ENCODE results near the gene SLC38A3. TPM values are rescaled to one million over a fixed set of nuclear protein-coding genes. Genes with fewer than 3 reads are reported as not detected.

The SLC38A3 gene
- total RNA-seq, 2 donors from 2014 or later, result 2.4 to 7.9 TPM

GRCh38 chr3:50189989-50190388 is 15.1 kb upstream of the SLC38A3 start:
- Histone ChIP-seq H3K27ac (no peak overlapping the region), H3K27me3 (peaks cover 11 to 16% of the 10 kb centered on the region in 2 donors), H3K36me3 (no peaks in the 10 kb centered on the region), H3K4me1 (peaks cover 0 to 25% of the 10 kb centered on the region in 2 donors), H3K9me3 (no peaks in the 10 kb centered on the region), H3K4me3 (no peak overlapping the region)
- TF ChIP-seq CTCF (IDR thresholded peaks at IDR 0.05), result no peak
- DNase-seq (ENCODE audit: low spot score), result no peak

- peaks cover 11 to 16% of the 10 kb centered on the region in 2 donors for H3K27me3 ChIP-seq
- no peak for TF ChIP-seq CTCF (IDR thresholded peaks at IDR 0.05)
- no peak within 1 kb of the TSS for H3K4me3 ChIP-seq
- H3K36me3 ChIP-seq, result no peaks in the 10 kb centered on the region
- no peak within 1 kb of the TSS for H3K27ac ChIP-seq
- peaks cover 0 to 25% of the 10 kb centered on the region in 2 donors for H3K4me1 ChIP-seq
- DNase-seq (ENCODE audit: low spot score), result no peak
- H3K9me3 ChIP-seq, result no peaks in the 10 kb centered on the region
These were observed 14.0 kb upstream of the SLC38A3 start, which contains the start of gene GNAT1 for GRCh38 chr3:50190936-50191660. Gene GNAT1 (plus strand): TSS chr3:50191610. CDS start chr3:50191726, 116 bp downstream.

- Histone ChIP-seq H3K36me3 (no peaks in the 10 kb centered on the region), H3K4me3 (no peak overlapping the region), H3K9me3 (no peaks in the 10 kb centered on the region), H3K27ac (no peak overlapping the region), H3K4me1 (peaks cover 0 to 25% of the 10 kb centered on the region in 2 donors), H3K27me3 (peaks cover 11 to 16% of the 10 kb centered on the region in 2 donors)
- no peak for TF ChIP-seq CTCF (IDR thresholded peaks at IDR 0.05)
- DNase-seq (ENCODE audit: low spot score), result no peak
These were observed 12.9 kb upstream of the SLC38A3 start for GRCh38 chr3:50192124-50192523.

- H3K27me3 ChIP-seq, result peaks cover 11 to 16% of the 10 kb centered on the region in 2 donors
These were observed 12.4 kb upstream of the SLC38A3 start for GRCh38 chr3:50192689-50193141.

GRCh38 chr3:50193286-50193685 is 11.8 kb upstream of the SLC38A3 start:
- Histone ChIP-seq H3K27me3 (peaks cover 11 to 16% of the 10 kb centered on the region in 2 donors), H3K4me3 (no peak overlapping the region), H3K27ac (no peak overlapping the region), H3K9me3 (no peaks in the 10 kb centered on the region), H3K4me1 (peaks cover 0 to 25% of the 10 kb centered on the region in 2 donors), H3K36me3 (no peaks in the 10 kb centered on the region)
- no peak for DNase-seq (ENCODE audit: low spot score)
- no peak for TF ChIP-seq CTCF (IDR thresholded peaks at IDR 0.05)

More at GRCh38 chr3:50192689-50193141, 12.4 kb upstream of the SLC38A3 start:
- Histone ChIP-seq H3K9me3 (no peaks in the 10 kb centered on the region), H3K27ac (no peak overlapping the region), H3K4me3 (no peak overlapping the region), H3K36me3 (no peaks in the 10 kb centered on the region), H3K4me1 (peaks cover 0 to 25% of the 10 kb centered on the region in 2 donors)
- peak; percentile 90 to 93 for TF ChIP-seq CTCF (IDR thresholded peaks at IDR 0.05)
- DNase-seq (ENCODE audit: low spot score), result peak; percentile 74
